Kidney epithelial cell (primary cell): ENCODE data around the gene EVL. TPM values are rescaled to one million over a fixed set of nuclear protein-coding genes. Genes with fewer than 3 reads are reported as not detected.

ENCODE experiments used
- DNase-seq: peaks from one replicate; pipeline ENCODE4 v3.0.0-alpha.2; 2010; ENCODE audit warnings: low read depth
- H3K27me3 ChIP-seq: 2 replicates; pipeline ENCODE4 v1.6.0; 2011; ENCODE audit warnings: low read length; ENCODE audit not compliant: control insufficient read depth, insufficient read depth
- H3K36me3 ChIP-seq: 2 replicates; pipeline ENCODE4 v1.5.1; 2011; ENCODE audit warnings: low read length; ENCODE audit not compliant: control insufficient read depth, insufficient read depth
- H3K4me3 ChIP-seq: 2 replicates; pipeline ENCODE4 v1.5.1; 2011; ENCODE audit warnings: low read depth, mild to moderate bottlenecking, control low read depth, low read length
- CTCF ChIP-seq: IDR thresholded peaks from 2 replicates; pipeline ENCODE4 v1.5.1; 2011; ENCODE audit warnings: mild to moderate bottlenecking, moderate library complexity, low read length, control low read depth, inconsistent platforms; ENCODE audit not compliant: insufficient read depth, poor library complexity, severe bottlenecking
- total RNA-seq: library from RNA; depleted of rRNA; stranded (reverse); fragments of >200 nt; gene quantifications from 2 replicates; pipeline ENCODE4 v1.2.3, GENCODE V29; 2015

Gene EVL
- total RNA-seq, 1 donor from 2014 or later = 42.4 TPM

GRCh38 chr14:100085462-100085861, 20.2 kb downstream of the EVL start:
- Histone ChIP-seq H3K27me3 (no peaks in the 10 kb centered on the region), H3K36me3 (no peaks in the 10 kb centered on the region), H3K4me3 (no peak overlapping the region)
- no peak for TF ChIP-seq CTCF
- no peak for DNase-seq

DNA sequence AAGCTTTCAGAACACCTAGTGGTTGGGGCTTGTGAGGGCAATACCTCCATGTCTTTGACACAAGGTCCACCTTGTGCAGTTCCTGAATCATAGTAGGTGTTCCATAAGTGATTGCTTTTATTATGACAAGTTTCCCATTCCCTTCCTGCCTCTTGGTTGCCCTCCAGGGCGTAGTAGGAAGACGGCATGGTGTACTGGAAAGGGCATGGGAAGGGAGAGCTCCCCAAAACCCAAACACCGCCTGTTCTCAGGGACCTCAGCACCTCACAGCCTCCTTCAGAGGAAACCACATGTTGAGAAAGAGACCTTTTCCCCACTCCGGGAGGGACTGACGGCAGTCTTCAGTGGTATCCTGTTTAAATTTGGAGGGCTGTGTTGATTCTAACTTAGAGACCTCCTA, 21.1 kb downstream of the EVL start:
- Histone ChIP-seq H3K27me3 (no peaks in the 10 kb centered on the region), H3K4me3 (no peak overlapping the region), H3K36me3 (no peaks in the 10 kb centered on the region)
- TF ChIP-seq CTCF = no peak
- no peak for DNase-seq

DNA sequence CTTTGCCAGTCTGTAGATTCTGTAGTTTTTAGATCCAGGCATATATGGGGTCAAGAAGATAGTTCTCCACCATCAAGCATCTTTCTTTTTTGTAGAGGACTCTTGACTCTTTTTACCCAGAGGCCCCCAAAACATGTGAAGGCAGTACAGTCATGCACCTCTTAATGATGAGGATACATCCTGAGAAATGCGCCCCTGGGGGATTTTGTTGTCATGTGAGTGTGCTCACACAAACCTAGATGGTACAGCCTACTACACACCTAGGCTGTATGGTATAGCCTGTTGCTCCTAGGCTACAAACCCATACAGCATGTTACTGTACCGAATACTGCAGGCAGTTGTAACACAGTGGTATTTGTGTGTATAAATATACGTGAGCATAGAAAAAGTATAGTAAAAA, 23.0 kb downstream of the EVL start:
- no peak for TF ChIP-seq CTCF
- Histone ChIP-seq H3K4me3 (no peak overlapping the region), H3K27me3 (no peaks in the 10 kb centered on the region), H3K36me3 (no peaks in the 10 kb centered on the region)
- DNase-seq = no peak

- H3K27me3 ChIP-seq = no peaks in the 10 kb centered on the region
- no peak overlapping the region for H3K4me3 ChIP-seq
- TF ChIP-seq CTCF = no peak
- no peaks in the 10 kb centered on the region for H3K36me3 ChIP-seq
- DNase-seq = no peak
Measured at GRCh38 chr14:100091386-100091785, 26.2 kb downstream of the EVL start.

GRCh38 chr14:100092832-100093231, 27.6 kb downstream of the EVL start:
- Histone ChIP-seq H3K4me3 (no peak overlapping the region), H3K27me3 (no peaks in the 10 kb centered on the region), H3K36me3 (no peaks in the 10 kb centered on the region)
- TF ChIP-seq CTCF = no peak
- no peak for DNase-seq

DNA sequence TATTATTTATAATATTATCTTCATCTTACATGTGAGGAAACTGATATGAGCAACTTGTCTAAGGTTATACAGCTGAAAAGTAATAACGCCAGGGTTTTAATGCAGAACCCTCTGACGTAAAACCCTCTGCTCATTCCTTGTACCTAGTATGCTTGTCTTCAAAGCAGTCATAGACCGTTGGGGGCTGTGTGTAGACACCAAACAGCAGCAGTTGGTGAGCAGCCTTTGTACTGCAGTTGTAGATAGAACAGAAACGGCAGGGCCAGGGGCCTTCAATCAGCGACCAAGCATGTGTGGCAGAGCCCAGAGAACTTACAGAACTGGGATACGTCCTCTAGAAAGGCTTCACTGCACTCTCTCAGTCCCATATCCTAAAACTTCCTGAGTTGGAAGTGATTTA, 28.1 kb downstream of the EVL start:
- no peak for DNase-seq
- H3K4me3 ChIP-seq = no peak overlapping the region
- TF ChIP-seq CTCF = no peak

More for the DNA sequence above, 28.1 kb downstream of the EVL start:
- H3K27me3 ChIP-seq = no peaks in the 10 kb centered on the region
- H3K36me3 ChIP-seq = no peaks in the 10 kb centered on the region
